ENCODE data around the gene SPCS3. TPM values are rescaled to one million over a fixed set of nuclear protein-coding genes. Genes with fewer than 3 reads are reported as not detected.

SPCS3 gene
- total and polyA plus RNA-seq, 10 donors: 20.6 to 164 (median 133) TPM

GRCh38 chr4:176306837-176307665 lies 12.7 kb upstream of the SPCS3 start:
- Histone ChIP-seq H3K4me1 (no peaks in the 10 kb centered on the region), H3K27me3 (replicated peaks in 1 of 7) (peaks cover 0 to 27% (median 0%) of the 10 kb centered on the region in 7 donors), H3K27ac (no peak overlapping the region), H3K4me3 (no peak overlapping the region), H3K9me3 (no peaks in the 10 kb centered on the region), H3K36me3 (no peaks in the 10 kb centered on the region)
- DNase-seq: no peak
- intact Hi-C loops (cut with DNase I; ENCODE audit: low total_unique reads): no loop called here
- TF ChIP-seq POLR2A (IDR thresholded peaks at IDR 0.05) (no peak), POLR2AphosphoS5 (IDR thresholded peaks at IDR 0.05) (no peak), CTCF (IDR thresholded peaks at IDR 0.05 in 8 of 11, conservative IDR thresholded peaks at IDR 0.05 in 3 of 11) (no peak)
- 84 to 91% (median 87%) methylated on average over 6 of the region's 6 CpGs for WGBS, 5 donors

GRCh38 chr4:176307666-176307930 lies 12.2 kb upstream of the SPCS3 start:
- no peaks in the 10 kb centered on the region for H3K4me1 ChIP-seq
- 76 to 83% (median 82%) methylated on average over 6 of the region's 6 CpGs for WGBS, 5 donors
- no peaks in the 10 kb centered on the region for H3K36me3 ChIP-seq
- H3K9me3 ChIP-seq: no peaks in the 10 kb centered on the region
- TF ChIP-seq POLR2AphosphoS5 (IDR thresholded peaks at IDR 0.05) (no peak), POLR2A (IDR thresholded peaks at IDR 0.05) (no peak), CTCF (IDR thresholded peaks at IDR 0.05 in 8 of 11, conservative IDR thresholded peaks at IDR 0.05 in 3 of 11) (no peak)
- DNase-seq: no peak
- H3K4me3 ChIP-seq: no peak overlapping the region
- intact Hi-C loops (cut with DNase I; ENCODE audit: low total_unique reads): no loop called here
- peaks cover 0 to 27% (median 0%) of the 10 kb centered on the region in 7 donors for H3K27me3 ChIP-seq (replicated peaks in 1 of 7)
- H3K27ac ChIP-seq: no peak overlapping the region

- H3K27ac ChIP-seq: no peak overlapping the region
- H3K4me1 ChIP-seq: no peaks in the 10 kb centered on the region
- no peaks in the 10 kb centered on the region for H3K36me3 ChIP-seq
- DNase-seq: no peak
- H3K27me3 ChIP-seq (replicated peaks in 1 of 7): peaks cover 0 to 20% (median 0%) of the 10 kb centered on the region in 7 donors
- no peaks in the 10 kb centered on the region for H3K9me3 ChIP-seq
- intact Hi-C loops (cut with DNase I; ENCODE audit: low total_unique reads): no loop called here
- H3K4me3 ChIP-seq: no peak overlapping the region
- TF ChIP-seq CTCF (IDR thresholded peaks at IDR 0.05 in 8 of 11, conservative IDR thresholded peaks at IDR 0.05 in 3 of 11) (no peak), POLR2A (IDR thresholded peaks at IDR 0.05) (no peak), POLR2AphosphoS5 (IDR thresholded peaks at IDR 0.05) (no peak)
- 79 to 90% (median 85%) methylated on average over 3 of the region's 3 CpGs for WGBS, 5 donors
Measured at GRCh38 chr4:176308441-176308840, 11.3 kb upstream of the SPCS3 start.

GRCh38 chr4:176309046-176309445 lies 10.7 kb upstream of the SPCS3 start:
- Histone ChIP-seq H3K9me3 (no peaks in the 10 kb centered on the region), H3K4me3 (no peak overlapping the region), H3K36me3 (no peaks in the 10 kb centered on the region), H3K27ac (no peak overlapping the region), H3K27me3 (replicated peaks in 1 of 7) (peaks cover 0 to 14% (median 0%) of the 10 kb centered on the region in 7 donors), H3K4me1 (no peaks in the 10 kb centered on the region)
- no peak for TF ChIP-seq CTCF (IDR thresholded peaks at IDR 0.05 in 8 of 11, conservative IDR thresholded peaks at IDR 0.05 in 3 of 11)
- DNase-seq: no peak
- WGBS, 5 donors: 64 to 78% (median 69%) methylated on average over 2 of the region's 2 CpGs
- intact Hi-C loops (cut with DNase I; ENCODE audit: low total_unique reads): no loop called here
